GM19463 (cell line): ENCODE data around the gene PAPOLB.

Source experiments
- ATAC-seq: cut with Tn5 transposase; IDR thresholded peaks from one replicate; pipeline ENCODE4 v1.9.1; 2021; ENCODE audit warnings: mild to moderate bottlenecking, moderate library complexity; ENCODE audit not compliant: unreplicated experiment

Gene PAPOLB

DNA sequence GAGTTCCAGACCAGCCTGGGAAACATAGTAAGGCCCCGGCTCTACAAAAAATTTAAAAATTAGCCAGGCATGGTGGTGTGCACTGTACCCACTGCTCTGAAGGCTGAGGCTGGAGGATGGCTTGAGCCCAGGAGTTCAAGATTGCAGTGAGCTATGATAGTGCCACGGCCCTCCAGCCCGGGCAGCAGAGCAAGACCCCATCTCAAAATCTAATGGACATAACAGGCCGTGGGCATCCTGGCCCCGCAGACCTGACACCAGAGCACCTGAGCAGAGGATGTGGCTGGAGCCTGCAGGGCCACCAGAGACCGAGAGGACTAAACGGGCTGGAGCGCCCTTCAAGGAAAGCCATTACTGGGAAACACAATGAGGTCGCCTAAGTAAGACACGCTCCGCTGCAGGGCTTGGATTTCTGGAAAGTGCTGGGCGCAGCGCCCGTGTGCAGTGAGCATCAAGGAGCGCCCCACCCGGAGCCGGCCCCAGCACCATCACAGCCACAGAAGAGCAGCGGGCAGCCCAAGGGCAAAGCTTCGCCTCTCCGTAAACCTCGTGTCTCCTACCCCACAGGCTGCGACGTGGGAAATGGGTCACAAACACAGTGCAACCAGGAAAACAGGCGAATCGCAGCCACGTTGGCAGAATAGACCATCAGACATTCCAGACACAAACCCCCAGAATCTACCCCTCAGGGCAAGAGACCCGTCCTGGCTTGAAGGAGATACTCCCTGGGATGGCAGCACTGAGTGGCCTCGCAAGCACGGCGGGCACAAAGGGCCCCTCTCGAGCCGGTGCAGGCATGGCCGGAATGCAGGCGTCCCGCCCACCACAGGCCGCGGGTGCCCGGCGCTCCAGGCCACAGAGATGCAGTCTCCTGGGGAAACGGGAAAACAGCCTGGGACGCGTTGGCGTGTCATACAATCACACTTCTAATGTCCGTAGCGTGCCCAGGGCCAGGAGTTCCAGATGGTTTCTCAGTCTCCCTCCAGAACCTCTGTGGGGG is 16.8 kb upstream of the PAPOLB start:
- ATAC-seq, result no peak

DNA sequence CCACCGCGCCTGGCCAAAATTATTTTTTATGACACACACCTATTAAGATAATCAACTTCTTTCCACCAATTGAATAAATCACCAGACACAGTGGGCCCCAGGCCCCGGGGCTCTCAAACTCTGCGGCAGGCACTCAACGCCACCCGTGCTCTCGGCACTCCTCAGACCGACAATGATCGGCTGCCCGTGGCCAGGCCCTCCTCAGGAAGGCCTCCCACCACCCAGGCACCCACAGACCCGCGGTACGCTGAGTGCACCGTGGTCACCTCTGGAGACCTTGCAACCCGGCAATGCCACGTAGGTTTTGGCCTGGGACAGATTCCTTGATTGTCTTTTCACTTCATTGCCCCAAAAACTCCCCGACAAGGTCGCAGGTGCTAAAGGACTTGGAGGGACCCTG is 14.8 kb upstream of the PAPOLB start:
- ATAC-seq, result no peak

DNA sequence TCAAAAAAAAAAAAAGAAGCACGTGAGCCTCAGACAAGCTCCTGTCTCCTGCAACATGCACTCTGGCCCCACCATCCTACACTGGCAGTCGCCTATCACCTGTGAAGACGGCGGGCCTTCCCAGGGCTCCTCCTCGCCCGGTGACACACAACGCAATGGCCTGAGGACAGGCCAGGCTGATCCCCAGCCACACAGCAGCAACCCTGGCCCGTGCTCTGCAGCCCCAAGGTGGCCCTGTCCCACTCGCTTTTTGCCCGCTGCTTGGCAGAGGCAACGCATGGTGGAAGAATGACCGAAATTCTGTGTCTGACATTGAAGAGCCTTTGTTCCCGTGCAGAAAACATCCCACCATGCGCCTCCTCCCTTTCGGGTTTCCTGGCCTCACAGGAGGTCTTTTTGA is 13.6 kb upstream of the PAPOLB start:
- ATAC-seq, result no peak

DNA sequence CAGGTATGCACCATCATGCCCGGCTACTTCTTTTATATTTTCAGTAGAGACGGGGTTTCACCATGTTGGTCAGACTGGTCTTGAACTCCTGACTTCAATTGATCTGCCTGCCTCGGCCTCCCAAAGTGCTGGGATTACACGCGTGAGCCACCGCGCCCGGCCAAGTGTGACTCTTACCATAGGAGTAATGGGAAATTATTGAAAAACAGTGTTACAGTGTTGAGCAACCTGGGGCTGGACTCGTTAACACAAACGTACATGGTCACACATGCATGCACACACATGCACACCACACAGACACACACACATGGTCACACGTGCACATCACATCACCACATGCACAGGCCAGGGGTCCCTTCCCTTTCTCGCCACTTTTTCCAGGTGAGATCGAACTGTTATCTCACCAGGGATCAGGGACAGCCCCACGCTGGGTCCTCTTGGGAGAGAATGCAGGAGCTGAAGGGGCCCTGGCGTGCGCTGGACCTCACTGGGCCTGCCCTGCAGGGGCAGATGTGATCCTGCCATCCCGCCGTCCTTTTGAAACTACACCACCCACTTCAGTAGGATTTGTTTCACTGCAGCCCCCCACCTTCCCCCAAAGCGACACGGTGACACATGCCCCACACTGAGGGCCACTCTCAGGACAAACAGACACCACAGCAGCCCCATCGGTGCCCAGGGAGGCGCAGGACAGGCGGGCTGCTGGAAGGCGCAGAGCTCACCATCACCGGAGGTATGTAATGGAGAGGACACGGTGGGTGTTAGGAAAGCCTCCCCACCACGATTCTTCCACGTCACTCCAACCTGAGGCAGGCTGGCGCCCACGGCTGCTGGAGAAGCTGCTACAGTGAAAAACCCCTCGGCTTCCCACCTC is 11.5 kb upstream of the PAPOLB start:
- no peak for ATAC-seq

DNA sequence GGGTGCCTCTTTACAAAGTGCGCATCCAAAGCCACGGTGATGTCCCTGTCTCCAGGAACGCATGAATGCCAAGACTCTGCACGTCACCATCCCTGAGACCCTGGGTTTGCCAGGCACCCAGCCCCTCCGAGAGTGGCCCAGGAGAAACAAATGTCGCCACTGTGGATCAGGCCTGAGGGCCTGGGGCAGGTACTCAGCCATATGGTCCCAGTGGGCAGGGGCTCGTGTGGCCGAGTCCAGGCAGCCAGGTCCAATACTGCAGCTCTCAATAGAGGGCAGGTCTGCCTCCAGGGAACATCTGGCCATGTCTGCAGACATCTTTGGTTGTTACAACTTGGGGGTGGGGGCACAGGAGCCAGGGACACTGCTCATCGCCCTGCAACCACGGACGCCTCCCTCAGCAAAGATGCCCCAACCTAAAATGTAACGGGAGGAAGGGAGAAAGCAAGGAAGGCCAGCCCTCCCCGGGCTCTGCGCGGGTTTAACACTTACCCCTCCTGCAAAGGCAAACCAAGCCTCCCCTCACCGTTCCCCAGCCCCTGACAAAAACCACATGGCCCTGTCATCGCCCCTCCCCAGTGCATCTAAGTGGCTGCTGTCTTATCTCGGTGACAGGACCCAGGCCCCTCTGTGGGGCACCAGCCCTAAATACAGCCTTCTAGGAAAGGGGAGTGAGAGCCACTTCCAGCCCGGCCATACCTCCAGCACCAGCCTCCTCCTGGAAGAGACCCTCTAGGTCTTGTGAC is 10.3 kb upstream of the PAPOLB start:
- no peak for ATAC-seq

DNA sequence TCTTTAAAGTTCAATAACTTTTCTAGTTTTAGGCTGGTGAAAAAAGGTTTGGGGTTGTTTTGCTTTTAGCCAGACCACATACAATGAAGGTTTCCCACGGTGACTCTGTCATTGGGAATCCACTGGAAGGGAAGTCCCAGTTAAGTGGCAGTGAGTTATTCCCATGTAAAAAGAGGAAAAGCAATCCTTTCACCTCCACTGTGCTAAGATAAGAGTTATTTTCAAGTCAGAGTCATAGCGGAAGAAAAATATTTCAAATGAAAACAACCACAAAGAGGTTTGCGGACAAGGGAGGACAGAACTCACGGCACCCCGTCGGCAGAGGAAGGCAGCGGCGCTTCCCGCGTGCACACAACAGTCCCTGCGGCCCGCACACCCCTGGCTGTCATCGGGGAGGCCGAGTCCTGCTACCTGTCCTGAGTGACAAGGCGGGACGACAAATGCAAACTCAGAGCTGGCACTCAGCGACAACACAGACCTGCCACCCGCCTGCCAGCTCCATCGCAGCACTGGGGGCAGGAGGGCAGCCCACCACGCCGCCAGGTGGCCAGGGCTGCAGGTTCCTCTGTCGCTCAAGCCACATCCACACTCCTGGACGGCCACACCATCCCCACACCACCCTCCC is 9.3 kb upstream of the PAPOLB start:
- no peak for ATAC-seq

DNA sequence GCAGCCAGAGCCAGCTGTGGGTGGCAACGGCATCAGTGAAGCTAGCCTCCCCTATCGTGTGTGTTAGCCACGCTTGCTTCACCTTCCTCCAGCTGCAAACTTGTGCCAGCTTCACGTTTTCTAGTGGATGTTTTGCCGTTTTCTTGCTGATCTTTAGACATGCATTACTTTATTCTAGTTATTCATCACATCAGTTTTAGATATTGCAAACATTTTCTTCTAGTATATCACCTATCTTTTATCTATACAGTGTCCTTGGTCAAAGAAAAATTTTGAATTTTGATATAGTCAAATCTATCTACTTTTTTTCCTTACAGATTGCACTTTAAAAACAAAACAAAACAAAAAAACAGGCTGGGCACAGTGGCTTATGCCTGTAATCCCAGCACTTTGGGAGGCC is 6.7 kb upstream of the PAPOLB start:
- ATAC-seq, result no peak

DNA sequence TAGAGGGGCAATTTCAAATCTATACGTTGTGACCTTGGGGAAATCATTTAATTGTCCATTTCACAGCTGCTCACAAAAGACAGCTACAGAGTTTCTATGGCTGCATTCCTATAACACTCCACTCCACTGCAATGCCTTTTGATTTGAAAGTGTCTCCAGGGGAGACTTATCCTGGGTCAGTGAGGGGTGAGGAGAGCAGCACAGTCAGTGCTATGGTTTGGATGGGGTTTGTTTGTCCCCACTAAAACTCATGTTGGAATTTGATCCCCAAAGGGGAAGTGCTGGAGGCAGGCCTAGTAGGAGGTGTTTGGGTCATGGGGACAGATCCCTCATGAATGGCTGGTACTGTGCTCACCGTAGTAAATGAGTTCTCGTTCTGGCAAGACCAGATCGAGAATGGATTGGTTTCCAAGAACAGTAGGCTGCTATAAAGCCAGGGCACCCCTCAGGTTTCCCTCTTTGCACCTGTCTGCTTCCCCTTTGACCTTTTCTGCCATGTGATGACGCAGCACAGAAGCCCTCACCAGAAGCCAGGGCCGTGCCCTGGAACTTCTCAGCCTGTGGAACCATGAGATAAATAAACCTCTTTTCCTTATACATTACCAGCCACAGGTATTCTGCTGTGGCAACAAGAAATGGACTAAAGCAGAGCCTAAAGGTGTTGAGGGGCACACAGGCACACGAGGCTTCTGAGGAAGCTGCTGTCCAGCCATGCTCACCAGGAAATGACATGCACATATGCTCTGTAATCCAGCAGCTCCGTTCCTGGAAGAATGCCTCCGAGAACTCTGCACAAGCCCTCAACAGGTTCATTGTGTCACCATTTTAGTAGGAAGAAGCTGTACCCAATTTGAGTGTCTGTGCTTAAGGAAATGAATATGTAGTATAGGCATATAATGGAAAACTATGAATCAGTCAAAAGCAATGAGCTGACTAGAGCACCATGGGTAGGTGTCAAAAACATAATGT is 5.0 kb upstream of the PAPOLB start:
- ATAC-seq, result no peak

DNA sequence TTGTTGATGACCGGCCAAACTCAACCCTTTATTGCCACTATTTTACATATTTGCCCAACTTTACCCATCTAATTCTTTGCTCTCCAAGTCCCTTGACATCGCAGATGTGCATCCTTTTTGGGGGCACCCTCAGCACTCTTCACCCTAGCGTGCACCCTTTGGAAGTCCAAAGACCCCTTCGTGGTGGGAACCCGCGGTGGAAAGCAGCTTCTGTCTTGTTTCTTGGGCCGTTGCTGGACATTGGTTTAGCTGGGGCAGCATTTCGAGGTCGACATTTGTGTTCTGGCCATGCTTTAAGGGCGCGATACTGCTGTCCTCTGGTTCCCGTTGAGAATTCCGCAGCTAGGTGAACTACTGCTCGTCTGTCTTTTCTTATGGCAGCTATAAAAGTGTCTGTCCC is 326 bp upstream of the PAPOLB start:
- ATAC-seq, result no peak

DNA sequence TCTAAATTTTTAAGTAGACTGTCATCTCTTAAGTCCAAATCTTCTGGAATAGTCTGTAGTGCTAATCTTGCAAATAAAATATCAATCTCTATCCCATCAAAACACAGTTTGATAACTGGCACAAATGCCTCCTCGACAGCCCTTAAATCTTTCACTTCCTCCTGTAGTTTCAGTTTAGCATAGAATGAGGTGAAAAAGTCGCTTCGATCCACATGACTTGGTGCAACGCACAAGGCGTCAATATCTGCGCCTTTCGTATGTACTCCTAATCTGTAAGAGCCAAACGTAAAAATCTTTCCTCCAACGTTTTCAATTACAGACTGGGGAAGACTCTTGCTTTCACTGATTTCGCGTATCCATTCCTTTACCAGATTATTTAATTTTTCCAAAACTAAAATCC is 603 bp downstream of the PAPOLB start:
- no peak for ATAC-seq

DNA sequence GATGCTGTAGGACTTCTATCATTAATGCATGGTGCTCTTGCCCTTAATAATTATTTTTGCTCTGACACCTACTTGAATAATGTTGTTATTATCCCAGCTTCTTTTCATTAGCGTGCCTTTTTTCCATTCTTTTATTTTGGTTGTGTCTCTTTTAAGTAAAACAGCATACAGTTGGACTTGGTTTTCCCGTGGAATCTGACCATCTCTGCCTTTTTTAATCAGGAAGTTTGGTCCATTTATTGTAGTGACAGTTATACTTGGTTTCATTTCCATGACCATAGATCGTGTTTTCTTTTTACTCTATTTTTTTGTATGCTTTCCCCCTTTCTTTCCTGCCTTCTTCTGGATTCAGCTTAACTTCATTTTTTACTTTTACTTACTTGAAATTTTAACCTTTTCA is 4.6 kb downstream of the PAPOLB start:
- ATAC-seq, result no peak

DNA sequence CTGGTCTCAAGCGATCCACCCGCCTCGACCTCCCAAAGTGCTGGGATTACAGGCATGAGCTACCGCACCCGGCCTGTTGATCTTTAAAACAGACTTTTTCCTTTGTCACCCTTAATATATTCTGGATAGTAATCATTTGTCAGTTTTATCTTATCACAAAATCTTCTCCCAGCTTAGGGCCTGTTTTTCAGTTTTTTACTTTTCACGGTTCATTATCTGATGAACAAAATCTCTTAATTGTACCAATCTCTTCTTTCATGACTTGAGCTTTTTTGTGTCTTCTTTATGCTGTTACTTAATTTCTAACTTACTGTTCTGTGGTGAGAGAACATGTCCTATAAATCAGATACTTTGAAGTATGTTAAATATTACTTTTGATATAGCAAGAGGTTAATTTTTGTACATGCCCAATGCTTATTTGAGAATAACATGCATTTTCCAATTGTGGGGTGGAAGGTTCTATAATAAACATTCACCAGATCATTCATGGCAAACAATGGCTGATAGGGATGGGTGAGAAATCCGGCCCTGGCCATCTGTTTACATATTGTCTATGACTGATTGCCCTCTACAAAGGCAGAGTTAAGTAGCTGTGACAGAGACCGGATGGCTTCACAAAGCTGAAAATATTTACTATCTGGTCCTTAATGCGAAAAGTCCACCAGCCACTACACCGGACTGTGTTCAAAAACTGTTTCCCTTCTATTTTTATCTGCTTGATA is 5.3 kb downstream of the PAPOLB start:
- no peak for ATAC-seq

DNA sequence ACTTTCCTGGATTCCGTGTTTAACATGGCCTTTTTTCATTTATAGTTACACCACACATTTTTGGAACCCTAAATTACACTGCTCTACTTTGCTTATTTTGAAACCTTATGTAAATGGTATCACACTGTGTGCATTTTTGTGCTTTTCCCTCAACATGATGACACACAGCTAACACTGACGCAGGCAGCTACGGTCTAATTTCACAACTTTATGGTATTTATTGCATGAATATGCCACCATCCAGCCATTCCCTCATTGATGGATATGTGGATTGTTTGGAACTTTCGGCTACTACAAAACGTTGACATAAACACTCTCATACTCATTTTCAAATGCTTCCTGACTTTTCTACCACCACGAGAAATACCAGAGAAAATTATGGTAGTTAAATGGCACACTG is 6.9 kb downstream of the PAPOLB start:
- ATAC-seq, result no peak

DNA sequence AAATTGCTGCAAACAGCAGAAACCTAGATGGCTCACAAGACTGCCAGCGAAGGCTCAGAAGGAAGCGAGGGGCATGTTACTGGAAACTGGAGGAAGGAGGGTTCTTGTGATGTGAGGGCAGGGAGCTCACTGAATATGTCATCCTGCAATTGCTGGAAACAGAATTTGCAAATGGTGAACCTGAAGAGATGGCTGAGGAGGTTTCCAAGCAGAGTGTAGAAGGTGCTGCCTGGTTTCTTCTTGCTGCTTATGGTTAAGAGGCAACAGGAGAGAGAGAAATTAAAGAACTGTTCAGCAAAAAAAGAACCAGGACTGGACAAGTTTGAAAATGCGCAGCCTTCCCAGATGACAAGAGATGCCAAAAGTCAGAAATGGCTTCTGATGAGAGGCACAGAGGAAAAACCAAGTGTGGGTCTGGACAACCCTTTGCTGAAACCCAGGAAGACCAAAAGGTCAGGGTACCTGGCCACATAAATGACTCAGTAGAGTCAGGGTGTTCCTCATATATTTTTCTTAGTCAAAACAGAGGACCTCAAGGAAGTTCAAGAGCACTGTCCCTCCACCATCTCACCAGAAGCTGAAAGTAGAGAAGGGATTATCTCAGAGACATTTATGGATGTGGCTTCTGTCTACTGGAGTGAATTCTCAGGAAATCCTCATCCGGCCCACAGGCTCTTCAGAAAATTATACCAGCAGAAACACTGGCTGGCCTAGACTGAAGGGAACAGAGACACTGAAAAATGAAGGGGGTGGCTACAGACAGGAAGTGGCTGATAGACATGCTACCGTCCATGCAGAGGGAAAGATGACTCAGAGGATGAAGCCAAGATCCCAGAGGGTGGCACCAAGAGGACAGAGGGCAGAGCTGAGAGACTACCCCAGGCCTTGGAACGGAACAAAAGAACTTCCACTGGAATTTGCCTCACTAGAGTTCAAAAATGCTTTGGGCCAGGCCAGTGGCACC is 10.1 kb downstream of the PAPOLB start:
- ATAC-seq, result no peak

DNA sequence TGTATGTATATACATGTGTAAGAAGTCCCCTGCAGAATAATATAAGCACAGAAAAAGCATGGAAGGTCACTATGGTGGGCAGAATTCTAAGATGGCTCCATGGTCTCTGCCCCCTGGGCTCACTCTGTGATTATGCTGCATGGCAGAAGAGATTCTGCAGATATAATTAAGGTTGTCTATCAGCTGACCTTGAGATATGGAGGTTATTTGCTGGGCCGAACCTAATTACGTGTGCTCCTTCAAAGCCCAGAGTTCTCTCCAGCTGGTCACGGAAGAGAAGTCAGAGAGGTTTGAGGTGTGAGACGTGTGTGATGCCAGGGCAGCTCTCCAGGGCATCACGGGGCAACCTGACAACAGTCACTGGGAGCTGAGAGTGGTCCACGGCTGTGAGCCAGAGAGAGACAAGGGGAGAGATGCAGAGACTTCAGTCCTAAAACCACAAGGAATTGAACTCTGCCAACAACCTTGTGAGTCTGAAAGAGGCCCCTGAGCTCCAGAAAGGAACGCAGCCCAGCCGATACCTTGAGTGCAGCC is 11.5 kb downstream of the PAPOLB start:
- ATAC-seq, result no peak

DNA sequence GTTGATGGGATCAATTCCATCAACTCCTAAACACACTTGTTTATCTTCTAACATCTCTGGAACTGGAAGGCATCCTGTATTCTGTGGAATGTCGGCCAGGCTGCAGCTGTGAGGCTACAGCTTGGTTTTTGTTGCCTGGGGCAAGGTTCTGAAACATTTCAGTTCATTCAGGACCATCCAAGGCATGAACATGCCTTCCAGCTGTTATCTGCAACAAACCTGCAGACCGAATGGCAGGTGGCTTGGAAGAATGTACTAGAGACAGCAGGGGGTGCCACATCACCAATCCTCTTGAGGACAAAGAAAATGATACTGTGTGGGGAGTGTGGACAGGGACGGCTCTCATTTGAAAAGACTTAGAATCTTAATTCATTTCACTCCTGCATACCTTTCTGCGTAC is 12.4 kb downstream of the PAPOLB start:
- ATAC-seq, result no peak

DNA sequence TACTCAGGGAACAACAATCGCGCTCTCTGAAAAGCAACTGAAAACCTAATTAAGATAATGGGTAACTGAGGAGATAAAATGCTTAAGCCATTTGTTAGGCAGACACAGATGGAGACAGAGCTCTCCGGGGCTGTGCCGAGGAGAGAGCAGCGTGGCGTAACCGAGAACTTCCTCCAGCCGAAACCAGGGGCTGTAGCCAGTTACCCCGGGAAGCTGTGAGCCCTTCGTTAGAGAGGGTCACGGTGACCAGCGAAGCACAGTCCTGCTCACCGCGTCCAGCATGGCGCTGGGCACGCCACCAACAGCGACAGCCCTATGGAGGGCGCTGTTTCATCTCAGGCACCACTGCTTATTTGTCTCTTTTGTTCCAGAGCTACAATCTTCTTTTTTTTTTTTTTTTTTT is 16.1 kb downstream of the PAPOLB start:
- no peak for ATAC-seq
